HL-60/S4 treated with retinoic acid at 250 ng/mL for 4 days and 3 days (cell line): ENCODE results near the gene LIM2.

ENCODE experiments used
- in situ Hi-C: fragments of 300-500 bp; cut with MboI; formaldehyde crosslinking; loops from 2 replicates; pipeline ENCODE4 v1.7.0; 2022; ENCODE audit warnings: low sequenced_read_pairs

The LIM2 gene

DNA sequence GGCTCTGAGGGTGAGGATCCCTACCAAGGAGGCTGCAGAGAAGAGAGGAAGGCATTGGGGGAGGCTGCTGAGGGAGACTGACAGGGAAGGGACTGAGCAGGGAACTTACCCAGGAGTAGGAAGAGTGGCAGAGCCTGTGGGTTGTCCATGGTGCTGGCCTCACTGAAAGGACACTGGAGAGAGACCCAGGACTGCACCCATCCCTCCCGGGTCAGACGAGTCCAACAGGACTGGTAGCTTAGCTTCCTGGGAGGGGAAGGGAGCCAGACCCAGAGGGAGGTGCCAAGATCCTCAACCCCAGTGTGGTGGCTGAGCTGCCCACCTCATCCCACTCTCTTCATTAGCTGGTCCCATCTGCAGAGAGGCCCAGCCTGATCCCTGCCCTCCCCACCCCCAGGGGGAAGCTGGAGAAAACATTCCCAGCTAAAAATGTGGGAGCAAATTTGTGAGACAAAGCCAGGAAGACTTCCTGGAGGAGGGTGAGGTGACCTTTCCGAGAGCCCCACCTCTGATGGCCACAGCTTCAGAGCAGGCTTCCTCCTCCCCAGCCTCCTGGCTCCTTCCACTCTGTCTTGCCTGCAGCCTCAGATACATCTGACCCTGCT is 45.7 kb downstream of the LIM2 start, which contains the start of gene VSIG10L:
Gene VSIG10L (minus strand): TSS at position 164 of the 605 bp plus-strand sequence. CDS start 15 bp downstream, at position 149.
- in situ Hi-C loops: no loop called here

- in situ Hi-C loops: no loop called here
Observed at GRCh38 chr19:51341066-51341465, 46.7 kb downstream of the LIM2 start.

DNA sequence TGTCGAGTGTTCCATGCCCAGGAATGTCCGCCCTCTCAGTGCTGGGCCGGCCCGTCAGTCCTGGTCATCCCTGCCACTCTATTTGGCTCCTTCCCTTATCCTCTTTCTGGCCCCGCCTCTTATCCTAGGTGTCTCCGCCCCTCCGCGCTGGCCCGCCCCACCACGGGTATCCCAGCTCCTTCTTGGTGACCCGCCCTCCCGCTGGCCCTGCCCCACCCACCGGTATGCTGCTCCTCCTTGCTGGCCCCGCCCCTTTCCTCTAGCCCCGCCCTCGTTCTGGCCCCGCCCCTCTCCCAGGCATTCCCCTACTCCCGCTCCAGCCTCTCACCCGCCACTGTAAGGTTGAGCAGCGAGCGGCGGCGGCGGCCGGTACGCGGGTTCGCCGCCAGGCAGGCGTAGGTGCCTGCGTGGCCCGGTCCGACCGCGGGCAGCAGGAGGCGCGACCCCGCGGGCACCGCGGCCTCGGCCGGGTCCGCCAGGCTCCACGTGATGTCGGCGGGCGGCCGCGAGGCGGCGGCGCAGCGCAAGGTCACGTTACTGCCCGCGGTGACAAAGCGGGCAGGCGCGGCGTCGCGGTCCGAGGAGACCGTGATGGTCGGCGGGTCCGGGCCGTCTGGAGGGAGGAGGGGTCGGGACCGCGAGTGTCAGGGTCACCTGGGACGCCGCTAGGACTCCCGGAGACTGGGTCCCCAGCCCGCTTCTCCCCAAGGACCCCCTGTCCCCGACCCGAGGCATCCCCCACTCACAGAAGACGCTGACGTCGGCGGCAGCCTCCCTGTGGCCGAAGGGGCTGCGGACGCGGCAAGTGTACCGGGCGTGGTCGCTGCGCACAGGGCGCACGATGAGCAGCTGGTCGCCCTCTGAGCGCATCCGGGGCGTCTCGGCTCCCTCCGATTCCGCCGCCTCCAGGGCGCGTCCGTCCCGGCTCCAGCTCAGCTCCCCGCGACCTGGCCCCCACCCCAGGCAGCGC is 47.8 kb downstream of the LIM2 start:
- in situ Hi-C loops: no loop called here

- in situ Hi-C loops: no loop called here
Observed at GRCh38 chr19:51339313-51339686, 48.5 kb downstream of the LIM2 start.

DNA sequence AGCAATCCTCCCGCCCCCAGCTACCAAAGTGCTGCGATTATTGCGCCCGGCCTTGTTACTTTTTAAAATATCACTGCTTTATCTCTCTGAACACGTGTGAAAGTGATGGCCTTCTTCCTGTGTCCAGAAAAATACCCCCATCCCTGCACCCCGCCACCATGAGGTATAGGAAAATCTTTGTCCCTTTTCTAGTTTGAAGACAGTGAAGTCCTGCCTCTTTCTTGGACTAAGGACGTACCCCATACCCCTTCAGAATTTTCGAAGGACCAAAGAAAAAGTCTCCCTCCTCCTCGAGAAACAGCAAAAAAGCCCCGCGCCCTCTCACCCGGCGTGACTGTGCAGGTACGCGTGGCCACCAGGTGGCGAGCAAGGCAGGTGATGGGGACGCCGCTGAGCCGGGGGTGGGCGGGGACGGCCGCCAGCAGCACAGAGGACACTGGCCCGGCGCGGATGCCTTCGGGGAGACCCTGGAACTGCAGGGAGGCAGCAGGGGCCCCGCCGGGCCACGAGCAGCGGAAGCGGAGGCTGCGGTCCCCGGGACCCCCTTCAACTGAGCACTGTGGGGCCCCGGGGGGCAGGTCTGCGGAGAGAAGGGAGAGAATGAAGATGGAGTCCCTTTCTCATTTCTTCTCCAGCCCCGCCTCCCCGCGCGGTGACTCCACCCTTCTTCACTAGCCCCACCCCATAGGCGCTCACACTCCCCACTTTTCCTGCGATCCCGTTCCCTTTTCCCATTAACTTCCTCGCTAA is 49.0 kb downstream of the LIM2 start:
- in situ Hi-C loops: no loop called here

DNA sequence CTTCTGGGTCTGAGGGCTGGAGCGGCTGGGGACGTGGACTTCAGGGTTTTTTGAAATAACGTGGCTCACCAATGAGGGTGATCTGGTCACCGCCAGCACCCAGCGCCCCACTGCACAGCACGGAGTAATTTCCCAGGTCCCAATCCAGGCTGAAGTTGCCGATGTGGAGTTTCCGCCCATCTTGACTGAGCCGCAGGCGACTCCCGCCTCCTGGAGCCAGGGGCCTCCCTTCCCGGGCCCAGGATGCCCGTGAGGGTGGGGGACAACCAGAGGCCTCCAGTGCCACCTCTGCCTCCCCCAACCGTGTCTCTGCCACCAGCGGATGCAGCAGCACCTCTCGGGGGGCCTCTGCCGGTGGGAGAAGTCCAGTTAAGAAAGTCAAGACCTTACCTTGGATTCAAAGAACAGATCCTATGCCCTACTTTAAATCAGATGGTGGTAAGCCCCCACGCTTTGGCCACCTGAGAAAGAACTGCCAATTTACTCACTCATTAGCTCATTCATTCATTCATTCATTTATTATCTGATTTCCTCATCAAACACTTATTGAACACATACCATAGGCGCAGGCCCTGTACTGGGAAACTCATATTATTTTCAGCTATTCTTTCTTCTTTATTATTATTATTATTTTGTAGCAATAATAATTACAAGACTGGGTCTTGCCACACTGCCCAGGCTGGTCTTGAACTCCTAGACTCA is 49.8 kb downstream of the LIM2 start:
- in situ Hi-C loops: no loop called here

- in situ Hi-C loops: no loop called here
Observed at GRCh38 chr19:51337141-51337860, 50.5 kb downstream of the LIM2 start.

- in situ Hi-C loops: no loop called here
Observed at GRCh38 chr19:51333836-51334460, 53.8 kb downstream of the LIM2 start.

GRCh38 chr19:51331716-51332115 is 56.1 kb downstream of the LIM2 start:
- in situ Hi-C loops: no loop called here

- in situ Hi-C loops: no loop called here
Observed at GRCh38 chr19:51331193-51331592, 56.6 kb downstream of the LIM2 start.

DNA sequence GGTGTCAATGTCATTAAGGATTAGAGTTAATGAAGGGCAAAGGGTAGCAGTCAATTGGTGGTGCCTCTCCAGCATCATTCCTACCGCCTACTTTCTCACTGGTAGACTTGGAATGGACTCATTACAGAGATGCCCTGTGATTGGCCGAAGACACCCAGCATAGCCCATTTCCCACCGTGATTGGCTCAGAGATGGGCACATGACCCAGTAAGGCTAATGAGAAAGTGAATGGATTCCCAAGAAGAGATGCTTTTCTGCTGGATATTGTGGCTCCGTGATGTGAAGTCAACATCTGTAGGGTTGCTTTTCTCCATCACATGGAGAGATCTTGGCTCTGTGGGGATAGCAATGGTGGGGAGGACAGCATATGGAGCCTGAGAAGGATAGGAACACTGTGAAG is 57.4 kb downstream of the LIM2 start:
- in situ Hi-C loops: no loop called here
